HG03575 (cell line): ENCODE measurements around the gene B4GALT1.

ENCODE experiments used
- ATAC-seq: cut with Tn5 transposase; IDR thresholded peaks from one replicate; pipeline ENCODE4 v1.9.1; 2021; ENCODE audit not compliant: unreplicated experiment, insufficient number of reproducible peaks, low FRiP score; ENCODE audit errors: extremely low read depth

The B4GALT1 gene

GRCh38 chr9:33167084-33167971 lies at the start of gene B4GALT1:
Gene B4GALT1 (minus strand): TSS chr9:33167336. CDS start chr9:33167169, 167 bp downstream.
- peak; percentile 24 for ATAC-seq

GRCh38 chr9:33211695-33212393 lies 44.7 kb upstream of the B4GALT1 start:
- no peak for ATAC-seq

- no peak for ATAC-seq
Measured at GRCh38 chr9:33210006-33210715, 43.0 kb upstream of the B4GALT1 start.

GRCh38 chr9:33209394-33209793 lies 42.3 kb upstream of the B4GALT1 start:
- ATAC-seq = no peak

- ATAC-seq = peak; percentile 95
Measured at GRCh38 chr9:33202552-33203201, 35.5 kb upstream of the B4GALT1 start.

GRCh38 chr9:33202018-33202417 lies 34.9 kb upstream of the B4GALT1 start:
- ATAC-seq = peak; percentile 31

GRCh38 chr9:33198165-33198564 lies 31.0 kb upstream of the B4GALT1 start:
- no peak for ATAC-seq

- ATAC-seq = no peak
Measured at GRCh38 chr9:33197279-33198152, 30.4 kb upstream of the B4GALT1 start.

GRCh38 chr9:33196736-33197135 lies 29.6 kb upstream of the B4GALT1 start:
- no peak for ATAC-seq

- no peak for ATAC-seq
Measured at GRCh38 chr9:33193818-33194217, 26.7 kb upstream of the B4GALT1 start.

GRCh38 chr9:33192493-33193255 lies 25.5 kb upstream of the B4GALT1 start:
- ATAC-seq = no peak

- ATAC-seq = no peak
Measured at GRCh38 chr9:33190021-33190705, 23.0 kb upstream of the B4GALT1 start.

- ATAC-seq = no peak
Measured at GRCh38 chr9:33189331-33189791, 22.2 kb upstream of the B4GALT1 start.

GRCh38 chr9:33188711-33189110 lies 21.6 kb upstream of the B4GALT1 start:
- ATAC-seq = no peak

GRCh38 chr9:33187519-33188218 lies 20.5 kb upstream of the B4GALT1 start:
- ATAC-seq = no peak

- no peak for ATAC-seq
Measured at GRCh38 chr9:33186457-33187168, 19.5 kb upstream of the B4GALT1 start.
